Measurements from ENCODE around the gene MAGEF1. TPM values are rescaled to one million over a fixed set of nuclear protein-coding genes. Genes with fewer than 3 reads are reported as not detected.

MAGEF1 gene
- total and polyA plus RNA-seq, 9 donors, result 52.5 to 80.7 (median 73.5) TPM

DNA sequence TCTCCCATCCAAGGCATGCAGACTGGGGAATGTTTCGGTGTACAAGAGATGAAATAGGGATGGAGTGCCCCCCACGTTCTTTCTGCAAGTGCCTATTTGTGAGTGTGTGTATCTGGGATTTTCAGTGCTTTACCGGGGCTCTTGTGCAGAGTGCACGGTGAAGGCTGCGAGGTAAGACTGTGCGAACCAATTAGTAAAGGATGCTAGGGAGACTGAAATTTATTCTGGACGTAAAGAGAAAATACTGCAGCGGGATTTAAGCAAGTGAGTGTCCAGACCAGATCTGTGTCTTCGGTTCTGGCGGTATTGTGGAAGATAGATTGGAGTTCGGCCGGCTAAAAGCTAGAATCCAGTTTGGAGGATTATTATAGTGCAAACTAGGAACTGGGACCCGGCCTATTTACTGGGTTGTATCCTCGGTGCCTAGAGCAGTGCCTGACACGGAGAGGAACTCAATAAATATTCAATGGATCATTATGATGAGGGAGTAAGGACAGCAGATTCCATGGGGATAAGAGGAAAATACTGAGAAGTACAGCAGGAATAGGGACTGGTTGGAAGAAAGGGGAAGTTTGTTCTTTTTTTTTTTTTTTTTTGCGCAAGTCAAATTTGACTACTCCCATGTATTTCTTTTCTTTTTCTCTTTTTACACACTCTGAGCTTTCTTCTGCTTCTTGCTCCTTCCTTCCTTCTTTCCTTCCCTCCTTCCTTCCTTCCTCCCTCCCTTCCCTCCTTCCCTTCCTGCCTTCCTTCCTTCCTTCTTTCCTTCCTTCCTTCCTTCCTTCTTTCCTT lies 580 bp upstream of the MAGEF1 start:
- peaks cover 19% of the 10 kb centered on the region for H3K36me3 ChIP-seq (ENCODE audit: control insufficient read depth, insufficient read depth, low read length)
- 5% methylated on average over 15 of the region's 16 CpGs for WGBS (ENCODE audit: insufficient coverage)
- H3K9me3 ChIP-seq (replicated peaks; ENCODE audit: control insufficient read depth, low read depth, low read length), result no peaks in the 10 kb centered on the region
- H3K4me3 ChIP-seq (ENCODE audit: low read length), result peak overlapping the region; percentile 97
- no peaks in the 10 kb centered on the region for H3K27me3 ChIP-seq (ENCODE audit: control insufficient read depth, insufficient read depth, low read length)
- peak overlapping the region; percentile 99 for H3K27ac ChIP-seq (ENCODE audit: low read length)
- DNase-seq, result no peak
- peaks cover 36% of the 10 kb centered on the region for H3K4me1 ChIP-seq (ENCODE audit: control insufficient read depth, insufficient read depth, low read length)

DNA sequence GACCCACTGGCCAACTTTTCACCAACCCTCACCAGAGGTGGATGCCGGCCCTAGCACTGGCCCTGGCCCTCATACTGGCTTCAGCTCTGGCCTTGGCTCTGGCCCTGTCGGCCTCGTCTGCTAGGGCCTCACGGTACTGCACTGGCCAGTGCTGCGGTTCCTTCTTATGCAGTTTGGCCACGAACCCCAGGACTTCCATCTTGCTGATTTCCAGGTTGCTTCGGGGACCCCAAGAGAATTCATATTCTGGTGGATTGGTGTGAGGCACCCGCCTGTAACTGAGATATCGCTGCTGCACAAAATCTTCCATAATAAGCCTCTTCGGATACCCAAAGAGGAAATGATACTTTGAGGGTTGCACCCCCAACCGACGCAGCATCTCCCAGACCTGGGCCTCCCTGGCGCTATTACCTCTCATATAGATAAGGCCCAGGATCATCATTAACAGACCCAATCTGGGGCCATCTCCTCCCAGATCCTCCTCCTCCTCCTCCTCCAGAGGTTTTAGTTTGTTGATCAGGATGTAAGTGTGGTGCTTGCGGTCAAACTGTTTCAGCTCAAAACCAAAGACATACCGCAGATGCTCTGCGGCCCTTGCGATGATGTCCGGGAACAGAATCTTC lies 883 bp downstream of the MAGEF1 start:
- no peaks in the 10 kb centered on the region for H3K27me3 ChIP-seq (ENCODE audit: control insufficient read depth, insufficient read depth, low read length)
- WGBS (ENCODE audit: insufficient coverage), result 1% methylated on average over 12 of the region's 18 CpGs
- peak overlapping the region; percentile 97 for H3K4me3 ChIP-seq (ENCODE audit: low read length)
- H3K36me3 ChIP-seq (ENCODE audit: control insufficient read depth, insufficient read depth, low read length), result peaks cover 22% of the 10 kb centered on the region
- peak overlapping the region; percentile 99 for H3K27ac ChIP-seq (ENCODE audit: low read length)
- H3K4me1 ChIP-seq (ENCODE audit: control insufficient read depth, insufficient read depth, low read length), result peaks cover 21% of the 10 kb centered on the region
- peak; percentile 57 for DNase-seq
- peaks cover 6% of the 10 kb centered on the region for H3K9me3 ChIP-seq (replicated peaks; ENCODE audit: control insufficient read depth, low read depth, low read length)

- no peak overlapping the region for H3K27ac ChIP-seq (ENCODE audit: low read length)
- peaks cover 6% of the 10 kb centered on the region for H3K9me3 ChIP-seq (replicated peaks; ENCODE audit: control insufficient read depth, low read depth, low read length)
- no peak overlapping the region for H3K4me3 ChIP-seq (ENCODE audit: low read length)
- no peaks in the 10 kb centered on the region for H3K27me3 ChIP-seq (ENCODE audit: control insufficient read depth, insufficient read depth, low read length)
- peaks cover 12% of the 10 kb centered on the region for H3K36me3 ChIP-seq (ENCODE audit: control insufficient read depth, insufficient read depth, low read length)
- no CpG with 5 or more reads among the region's 1 CpG for WGBS (ENCODE audit: insufficient coverage)
- peaks cover under 1% of the 10 kb centered on the region for H3K4me1 ChIP-seq (ENCODE audit: control insufficient read depth, insufficient read depth, low read length)
- DNase-seq, result no peak
Measured at GRCh38 chr3:184703657-184704056, 8.2 kb downstream of the MAGEF1 start.

DNA sequence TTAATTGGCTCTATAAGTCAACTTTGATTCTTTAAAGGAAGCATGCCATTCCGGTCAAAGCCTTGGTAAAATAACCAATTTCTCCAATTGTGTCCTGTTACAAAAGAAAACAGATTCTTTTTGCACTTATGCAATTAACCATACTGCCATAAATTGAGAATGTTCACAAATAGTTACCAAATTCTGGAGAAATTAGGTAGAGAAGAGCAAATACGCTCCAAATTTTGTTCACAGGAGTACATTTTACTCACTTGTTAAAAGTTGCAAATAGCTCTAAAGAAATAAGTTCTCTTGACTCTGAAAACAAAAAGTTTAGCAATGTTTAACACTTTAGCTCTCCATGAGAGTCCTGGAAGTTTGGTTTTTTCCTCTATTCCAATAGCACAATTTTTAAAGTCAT lies 11.1 kb downstream of the MAGEF1 start:
- no peaks in the 10 kb centered on the region for H3K27me3 ChIP-seq (ENCODE audit: control insufficient read depth, insufficient read depth, low read length)
- no peak for DNase-seq
- no peak overlapping the region for H3K27ac ChIP-seq (ENCODE audit: low read length)
- H3K4me1 ChIP-seq (ENCODE audit: control insufficient read depth, insufficient read depth, low read length), result peaks cover 27% of the 10 kb centered on the region
- no CpG with 5 or more reads among the region's 2 CpGs for WGBS (ENCODE audit: insufficient coverage)
- H3K4me3 ChIP-seq (ENCODE audit: low read length), result no peak overlapping the region
- H3K9me3 ChIP-seq (replicated peaks; ENCODE audit: control insufficient read depth, low read depth, low read length), result no peaks in the 10 kb centered on the region
- no peaks in the 10 kb centered on the region for H3K36me3 ChIP-seq (ENCODE audit: control insufficient read depth, insufficient read depth, low read length)

- Histone ChIP-seq H3K9me3 (replicated peaks; ENCODE audit: control insufficient read depth, low read depth, low read length) (no peaks in the 10 kb centered on the region), H3K4me1 (ENCODE audit: control insufficient read depth, insufficient read depth, low read length) (peaks cover 52% of the 10 kb centered on the region), H3K27me3 (ENCODE audit: control insufficient read depth, insufficient read depth, low read length) (no peaks in the 10 kb centered on the region), H3K36me3 (ENCODE audit: control insufficient read depth, insufficient read depth, low read length) (no peaks in the 10 kb centered on the region), H3K27ac (ENCODE audit: low read length) (peak overlapping the region; percentile 89), H3K4me3 (ENCODE audit: low read length) (no peak overlapping the region)
- WGBS (ENCODE audit: insufficient coverage), result 81% methylated on average over 7 of the region's 8 CpGs
- no peak for DNase-seq
Measured at GRCh38 chr3:184697845-184698244, 14.0 kb downstream of the MAGEF1 start.

- peak overlapping the region; percentile 89 for H3K27ac ChIP-seq (ENCODE audit: low read length)
- WGBS (ENCODE audit: insufficient coverage), result 18% methylated on average over 8 of the region's 8 CpGs
- H3K4me1 ChIP-seq (ENCODE audit: control insufficient read depth, insufficient read depth, low read length), result peaks cover 64% of the 10 kb centered on the region
- DNase-seq, result peak; percentile 92
- H3K27me3 ChIP-seq (ENCODE audit: control insufficient read depth, insufficient read depth, low read length), result no peaks in the 10 kb centered on the region
- H3K36me3 ChIP-seq (ENCODE audit: control insufficient read depth, insufficient read depth, low read length), result no peaks in the 10 kb centered on the region
- H3K9me3 ChIP-seq (replicated peaks; ENCODE audit: control insufficient read depth, low read depth, low read length), result no peaks in the 10 kb centered on the region
- no peak overlapping the region for H3K4me3 ChIP-seq (ENCODE audit: low read length)
Measured at GRCh38 chr3:184696697-184697096, 15.2 kb downstream of the MAGEF1 start.

DNA sequence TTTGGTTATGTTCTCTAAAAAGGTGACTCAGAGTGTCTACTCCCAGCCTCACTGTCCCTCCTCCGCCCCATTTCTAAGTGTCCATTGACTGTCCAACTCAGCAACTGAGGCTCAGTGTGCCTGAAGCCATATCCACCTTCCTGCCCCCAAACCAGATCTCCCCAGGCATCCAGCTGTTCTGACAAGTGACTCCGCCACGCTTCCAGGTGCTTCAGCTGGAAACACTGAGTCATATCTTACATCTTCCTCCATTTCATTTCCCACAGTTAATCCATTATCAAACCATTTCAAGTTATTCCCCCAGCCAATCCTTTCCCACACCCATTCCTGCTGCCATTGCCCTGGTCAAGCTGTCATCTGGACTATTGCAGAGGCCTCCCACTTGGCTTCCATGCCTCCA lies 17.1 kb downstream of the MAGEF1 start:
- Histone ChIP-seq H3K4me1 (ENCODE audit: control insufficient read depth, insufficient read depth, low read length) (peaks cover 82% of the 10 kb centered on the region), H3K27ac (ENCODE audit: low read length) (peak overlapping the region; percentile 98), H3K27me3 (ENCODE audit: control insufficient read depth, insufficient read depth, low read length) (no peaks in the 10 kb centered on the region), H3K9me3 (replicated peaks; ENCODE audit: control insufficient read depth, low read depth, low read length) (no peaks in the 10 kb centered on the region), H3K4me3 (ENCODE audit: low read length) (no peak overlapping the region), H3K36me3 (ENCODE audit: control insufficient read depth, insufficient read depth, low read length) (no peaks in the 10 kb centered on the region)
- peak; percentile 63 for DNase-seq
- 67% methylated on average over 3 of the region's 3 CpGs for WGBS (ENCODE audit: insufficient coverage)

GRCh38 chr3:184694133-184694665 lies 17.7 kb downstream of the MAGEF1 start:
- H3K27me3 ChIP-seq (ENCODE audit: control insufficient read depth, insufficient read depth, low read length), result no peaks in the 10 kb centered on the region
- H3K4me1 ChIP-seq (ENCODE audit: control insufficient read depth, insufficient read depth, low read length), result peaks cover 87% of the 10 kb centered on the region
- H3K36me3 ChIP-seq (ENCODE audit: control insufficient read depth, insufficient read depth, low read length), result no peaks in the 10 kb centered on the region
- H3K4me3 ChIP-seq (ENCODE audit: low read length), result no peak overlapping the region
- DNase-seq, result peak; percentile 72
- 10% methylated on average over 3 of the region's 4 CpGs for WGBS (ENCODE audit: insufficient coverage)
- no peaks in the 10 kb centered on the region for H3K9me3 ChIP-seq (replicated peaks; ENCODE audit: control insufficient read depth, low read depth, low read length)
- peak overlapping the region; percentile 98 for H3K27ac ChIP-seq (ENCODE audit: low read length)

- no peaks in the 10 kb centered on the region for H3K9me3 ChIP-seq (replicated peaks; ENCODE audit: control insufficient read depth, low read depth, low read length)
- no peaks in the 10 kb centered on the region for H3K36me3 ChIP-seq (ENCODE audit: control insufficient read depth, insufficient read depth, low read length)
- peak; percentile 83 for DNase-seq
- peak overlapping the region; percentile 98 for H3K27ac ChIP-seq (ENCODE audit: low read length)
- H3K4me1 ChIP-seq (ENCODE audit: control insufficient read depth, insufficient read depth, low read length), result peaks cover 93% of the 10 kb centered on the region
- no peaks in the 10 kb centered on the region for H3K27me3 ChIP-seq (ENCODE audit: control insufficient read depth, insufficient read depth, low read length)
- 34% methylated on average over 12 of the region's 16 CpGs for WGBS (ENCODE audit: insufficient coverage)
- no peak overlapping the region for H3K4me3 ChIP-seq (ENCODE audit: low read length)
Measured at GRCh38 chr3:184693011-184693975, 18.6 kb downstream of the MAGEF1 start.
